GM21367 (cell line): ENCODE results near the gene UVSSA.
"Not testable (repeated sequence)": the region's sequence is repeated elsewhere in the genome, so short reads cannot be mapped to it uniquely, and the experiment has no call there.

ENCODE experiments used
- ATAC-seq: cut with Tn5 transposase; IDR thresholded peaks from one replicate; pipeline ENCODE4 v1.9.1; 2021; ENCODE audit not compliant: unreplicated experiment

Gene UVSSA

GRCh38 chr4:1329408-1330371 is 17.3 kb upstream of the UVSSA start:
- ATAC-seq: no peak

- ATAC-seq: no peak
Measured at GRCh38 chr4:1330761-1331590, 16.0 kb upstream of the UVSSA start.

GRCh38 chr4:1331591-1332353 is 15.2 kb upstream of the UVSSA start:
- ATAC-seq: no peak

- no peak for ATAC-seq
Measured at GRCh38 chr4:1332686-1333085, 14.3 kb upstream of the UVSSA start.

GRCh38 chr4:1333256-1333655 is 13.8 kb upstream of the UVSSA start:
- no peak for ATAC-seq

- not testable (repeated sequence) for ATAC-seq
Measured at GRCh38 chr4:1333851-1334578, 13.0 kb upstream of the UVSSA start.

- ATAC-seq: no peak
Measured at GRCh38 chr4:1334579-1334895, 12.5 kb upstream of the UVSSA start.

- ATAC-seq: not testable (repeated sequence)
Measured at GRCh38 chr4:1335193-1335883, 11.7 kb upstream of the UVSSA start.

GRCh38 chr4:1336088-1336491 is 10.9 kb upstream of the UVSSA start:
- no peak for ATAC-seq

GRCh38 chr4:1337376-1337831 is 9.6 kb upstream of the UVSSA start:
- no peak for ATAC-seq

GRCh38 chr4:1337951-1338751 is 8.9 kb upstream of the UVSSA start:
- ATAC-seq: no peak

- no peak for ATAC-seq
Measured at GRCh38 chr4:1338752-1339414, 8.1 kb upstream of the UVSSA start.

- no peak for ATAC-seq
Measured at GRCh38 chr4:1339489-1339888, 7.5 kb upstream of the UVSSA start.

- ATAC-seq: no peak
Measured at GRCh38 chr4:1340181-1340747, 6.7 kb upstream of the UVSSA start.

GRCh38 chr4:1340861-1341260 is 6.1 kb upstream of the UVSSA start:
- ATAC-seq: no peak

- ATAC-seq: no peak
Measured at GRCh38 chr4:1342003-1342402, 5.0 kb upstream of the UVSSA start.

GRCh38 chr4:1344696-1345095 is 2.3 kb upstream of the UVSSA start:
- ATAC-seq: no peak
